Stimulated activated CD8-positive, alpha-beta memory T cell treated with anti-CD3 and anti-CD28 coated beads, Interleukin-4, amount 100 ng/mL, for 4 hours (primary cell): Measurements from ENCODE around the gene ATP13A2.
A peak's percentile ranks its signal among the peaks of the same experiment; 100 is the strongest.

Experiments
- DNase-seq, 2 donors: peaks; one replicate each; pipeline ENCODE4 v3.0.0-alpha.2; 2020; ENCODE audit warnings: low read depth in 2 of 2, low spot score in 1 of 2

ATP13A2 gene, protein sequence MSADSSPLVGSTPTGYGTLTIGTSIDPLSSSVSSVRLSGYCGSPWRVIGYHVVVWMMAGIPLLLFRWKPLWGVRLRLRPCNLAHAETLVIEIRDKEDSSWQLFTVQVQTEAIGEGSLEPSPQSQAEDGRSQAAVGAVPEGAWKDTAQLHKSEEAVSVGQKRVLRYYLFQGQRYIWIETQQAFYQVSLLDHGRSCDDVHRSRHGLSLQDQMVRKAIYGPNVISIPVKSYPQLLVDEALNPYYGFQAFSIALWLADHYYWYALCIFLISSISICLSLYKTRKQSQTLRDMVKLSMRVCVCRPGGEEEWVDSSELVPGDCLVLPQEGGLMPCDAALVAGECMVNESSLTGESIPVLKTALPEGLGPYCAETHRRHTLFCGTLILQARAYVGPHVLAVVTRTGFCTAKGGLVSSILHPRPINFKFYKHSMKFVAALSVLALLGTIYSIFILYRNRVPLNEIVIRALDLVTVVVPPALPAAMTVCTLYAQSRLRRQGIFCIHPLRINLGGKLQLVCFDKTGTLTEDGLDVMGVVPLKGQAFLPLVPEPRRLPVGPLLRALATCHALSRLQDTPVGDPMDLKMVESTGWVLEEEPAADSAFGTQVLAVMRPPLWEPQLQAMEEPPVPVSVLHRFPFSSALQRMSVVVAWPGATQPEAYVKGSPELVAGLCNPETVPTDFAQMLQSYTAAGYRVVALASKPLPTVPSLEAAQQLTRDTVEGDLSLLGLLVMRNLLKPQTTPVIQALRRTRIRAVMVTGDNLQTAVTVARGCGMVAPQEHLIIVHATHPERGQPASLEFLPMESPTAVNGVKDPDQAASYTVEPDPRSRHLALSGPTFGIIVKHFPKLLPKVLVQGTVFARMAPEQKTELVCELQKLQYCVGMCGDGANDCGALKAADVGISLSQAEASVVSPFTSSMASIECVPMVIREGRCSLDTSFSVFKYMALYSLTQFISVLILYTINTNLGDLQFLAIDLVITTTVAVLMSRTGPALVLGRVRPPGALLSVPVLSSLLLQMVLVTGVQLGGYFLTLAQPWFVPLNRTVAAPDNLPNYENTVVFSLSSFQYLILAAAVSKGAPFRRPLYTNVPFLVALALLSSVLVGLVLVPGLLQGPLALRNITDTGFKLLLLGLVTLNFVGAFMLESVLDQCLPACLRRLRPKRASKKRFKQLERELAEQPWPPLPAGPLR

GRCh38 chr1:17011439-17012307 is at the start of gene ATP13A2:
ATP13A2 (minus strand) TSS chr1:17011928; CDS start chr1:17011738, 190 bp downstream.
- DNase-seq: peak; percentile 54 to 69

DNA sequence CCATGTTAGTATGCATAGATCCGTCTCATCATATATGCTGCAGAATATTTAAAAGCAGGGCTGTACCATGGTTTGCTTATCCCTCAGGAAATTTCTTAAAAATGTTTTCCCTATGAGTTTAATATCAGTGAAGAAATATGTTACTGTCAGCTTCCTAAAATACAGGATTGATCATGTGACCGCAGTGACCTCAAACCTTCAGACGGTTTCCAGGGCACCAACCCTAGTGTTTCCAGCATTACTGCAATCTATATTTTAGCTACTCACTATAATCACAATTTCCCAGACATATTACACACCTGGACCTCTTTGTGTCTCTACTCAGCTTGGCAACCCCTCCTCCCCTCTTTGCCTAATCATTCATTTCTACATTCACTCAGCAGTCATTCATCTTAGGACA is 49.8 kb upstream of the ATP13A2 start:
- DNase-seq: no peak

DNA sequence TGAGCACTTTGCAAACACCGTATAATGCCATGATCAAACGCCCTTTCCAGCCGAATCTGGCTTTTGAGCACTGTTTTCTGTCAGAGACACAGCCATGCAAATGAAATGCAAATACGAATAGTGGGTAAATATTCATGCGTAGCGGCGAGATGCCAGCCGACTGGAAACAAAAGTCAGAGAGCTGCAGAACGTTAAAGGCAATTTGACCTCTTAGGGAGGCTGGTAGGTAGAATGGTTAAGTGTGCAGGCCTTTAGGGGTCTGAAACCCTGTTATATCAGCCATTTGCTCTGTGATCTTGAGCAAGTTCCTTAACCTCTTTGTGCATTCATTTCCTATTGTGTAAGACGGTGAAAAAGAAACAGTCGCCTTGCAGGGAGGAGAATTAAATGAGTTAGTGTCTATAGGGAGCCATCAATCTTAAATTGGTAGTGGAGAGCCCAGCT is 48.6 kb upstream of the ATP13A2 start:
- no peak for DNase-seq

DNA sequence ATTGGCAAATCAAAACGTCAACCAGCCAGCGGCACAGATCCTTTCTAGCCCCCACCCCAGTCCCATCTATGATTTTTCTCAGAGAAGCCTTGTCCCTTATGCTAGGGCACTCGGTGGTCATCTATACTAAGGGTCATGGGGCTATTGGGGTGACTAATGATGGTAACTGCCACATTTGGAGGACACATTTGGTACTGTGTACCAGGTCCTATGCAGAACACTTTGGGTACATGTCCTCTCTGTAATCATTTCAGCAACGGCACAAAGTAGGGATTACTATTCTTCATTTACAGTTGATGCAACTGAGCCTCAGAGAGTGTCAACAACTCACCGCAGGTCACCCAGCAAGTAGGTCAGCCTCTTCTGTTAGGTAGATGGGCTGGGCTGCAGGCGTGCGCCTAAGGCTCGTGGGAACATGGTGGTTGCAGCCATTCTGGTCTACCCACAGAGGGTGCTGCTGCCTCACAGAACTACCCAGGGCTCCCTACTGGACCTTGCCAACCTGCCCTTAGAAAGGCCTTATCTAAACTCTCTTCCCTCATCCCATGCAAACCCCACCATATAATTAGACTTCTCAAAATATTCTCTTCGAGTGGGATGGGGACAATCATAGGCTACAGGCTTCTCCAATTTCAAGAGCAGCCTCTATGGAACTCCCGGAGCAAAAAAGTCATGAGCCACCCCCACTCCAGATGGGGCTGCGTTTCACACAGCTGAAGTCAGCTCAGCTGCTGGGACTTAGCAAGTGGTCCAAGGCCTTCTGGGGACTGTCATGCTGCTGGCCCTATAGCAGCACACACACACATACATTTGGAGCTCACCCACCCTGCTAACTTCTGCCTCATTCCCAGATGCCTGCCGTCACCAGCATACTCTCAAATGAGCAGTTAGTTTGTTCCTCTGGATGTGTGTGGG is 47.9 kb upstream of the ATP13A2 start:
- DNase-seq: no peak

DNA sequence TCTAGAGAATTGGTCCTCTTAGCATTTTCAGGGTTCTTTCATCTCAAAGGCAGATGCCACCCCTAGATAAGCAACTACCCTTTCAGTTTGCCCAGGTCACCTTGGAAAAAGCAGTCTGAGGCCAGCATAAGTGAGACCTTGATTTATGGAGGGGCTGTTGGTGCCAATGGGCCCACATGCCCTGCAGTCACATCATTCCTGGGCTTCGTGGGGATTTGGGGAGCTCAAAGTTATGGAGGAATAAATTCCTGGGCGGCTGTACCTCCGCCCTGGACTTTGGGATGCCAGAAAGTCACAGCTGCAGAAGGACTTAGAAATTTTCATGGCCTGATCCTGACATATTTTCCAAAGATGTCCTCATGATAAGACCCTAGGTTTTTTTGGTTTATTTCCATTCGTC is 44.8 kb upstream of the ATP13A2 start:
- no peak for DNase-seq

- DNase-seq: no peak
Measured at GRCh38 chr1:17055801-17056200, 44.1 kb upstream of the ATP13A2 start.

DNA sequence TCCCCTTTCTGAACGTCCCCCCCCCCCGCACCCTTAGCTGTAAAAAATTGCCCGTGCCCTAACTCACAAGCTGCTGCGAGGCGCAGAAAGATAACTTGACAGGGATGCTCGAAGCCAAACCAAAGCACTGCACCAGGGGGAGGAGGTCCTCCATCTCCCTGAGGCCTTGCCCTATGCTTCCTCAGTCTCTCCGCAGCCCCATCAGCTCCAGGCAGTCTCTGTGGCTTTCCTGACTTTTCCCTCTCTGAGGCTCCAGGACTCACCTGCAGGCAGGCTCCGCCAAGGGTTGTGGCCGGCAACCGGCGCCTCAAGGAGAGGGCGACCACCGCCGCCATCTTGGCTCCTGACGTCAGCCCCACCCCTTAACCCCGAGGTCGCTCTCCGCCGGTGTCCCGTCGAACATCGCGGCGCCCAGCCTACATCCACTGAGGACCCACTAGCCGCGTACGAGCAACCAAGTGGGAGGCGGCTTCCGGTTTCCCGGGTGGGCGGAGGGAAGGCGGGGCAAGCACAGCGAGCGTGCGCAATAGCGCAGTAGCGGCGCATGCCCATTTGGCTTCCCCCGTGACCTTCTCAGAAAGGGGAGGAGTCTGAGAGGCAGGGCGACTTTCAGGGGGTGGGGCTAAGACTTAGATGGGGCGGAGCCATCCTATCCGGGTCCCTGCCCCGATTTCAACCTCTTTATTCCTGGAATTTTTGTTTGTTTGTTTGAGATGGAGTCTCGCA is 42.1 kb upstream of the ATP13A2 start, which contains the start of gene SDHB:
SDHB (minus strand) TSS at position 348 of the 726 bp plus-strand sequence; CDS start at position 335, 13 bp downstream.
- DNase-seq: peak; percentile 97 to 99

DNA sequence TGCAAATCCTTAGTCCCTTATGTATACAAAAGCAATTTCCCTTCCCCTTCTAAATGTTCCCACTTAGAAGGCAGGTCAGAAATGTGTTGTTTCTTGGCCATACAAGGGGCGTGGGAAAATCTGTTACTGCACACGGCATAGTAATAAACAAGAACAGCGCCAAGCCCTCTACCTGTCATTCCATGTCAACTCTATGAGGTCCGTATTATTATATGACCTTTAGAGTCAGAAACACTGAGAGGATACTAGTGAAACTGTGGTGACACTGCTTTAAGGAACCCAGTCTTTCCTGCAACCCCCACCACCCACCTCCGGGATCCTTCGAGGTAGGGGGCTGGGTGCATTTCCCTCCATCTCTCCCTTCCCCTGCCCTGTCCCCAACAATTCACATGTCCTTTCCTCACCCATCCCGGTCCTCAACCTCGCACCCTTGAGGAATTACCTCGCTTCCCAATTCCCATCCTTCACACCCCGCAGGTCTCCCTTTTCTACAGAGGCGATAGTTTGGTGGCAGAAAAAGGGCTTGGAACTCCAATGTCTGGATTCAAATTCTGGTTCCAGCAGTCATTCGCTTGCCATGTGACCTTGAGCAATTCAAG is 41.5 kb upstream of the ATP13A2 start:
- DNase-seq: no peak

- no peak for DNase-seq
Measured at GRCh38 chr1:17052641-17053040, 40.9 kb upstream of the ATP13A2 start.

DNA sequence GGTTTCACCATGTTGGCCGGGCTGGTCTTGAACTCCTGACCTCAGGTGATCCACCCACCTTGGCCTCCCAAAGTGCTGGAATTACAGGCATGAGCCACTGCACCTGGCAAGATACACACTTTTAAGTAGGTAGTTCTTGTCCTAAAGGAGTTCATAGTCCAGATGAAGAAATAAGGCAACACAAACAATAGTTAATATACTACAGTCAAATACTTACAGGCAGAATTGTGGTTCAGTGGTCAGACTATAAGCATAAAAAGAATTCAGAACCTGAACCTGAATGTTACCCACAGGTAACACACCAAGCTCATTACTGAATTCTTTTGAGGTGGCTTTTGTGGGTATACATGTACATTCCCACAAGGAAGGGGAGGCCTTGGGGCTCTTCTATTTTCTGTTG is 40.3 kb upstream of the ATP13A2 start:
- DNase-seq: no peak

DNA sequence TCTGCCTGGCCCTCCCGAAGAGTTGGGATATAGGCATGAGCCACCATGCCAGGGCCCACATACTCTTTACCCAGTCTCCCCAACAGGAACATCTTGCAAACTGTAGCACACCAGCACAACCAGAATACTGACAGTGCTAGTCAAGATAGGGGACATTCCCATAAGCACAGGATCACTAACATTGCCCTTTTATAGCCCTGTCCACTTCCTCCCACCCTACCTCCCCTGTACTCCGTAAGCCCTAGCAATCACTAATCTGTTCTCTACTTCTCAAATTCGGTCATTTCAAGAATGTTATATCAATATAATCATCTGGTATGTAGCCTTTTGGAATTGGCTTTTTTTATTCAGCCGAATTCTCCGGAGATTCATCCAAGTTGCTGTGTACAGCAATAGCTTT is 36.2 kb upstream of the ATP13A2 start:
- no peak for DNase-seq

DNA sequence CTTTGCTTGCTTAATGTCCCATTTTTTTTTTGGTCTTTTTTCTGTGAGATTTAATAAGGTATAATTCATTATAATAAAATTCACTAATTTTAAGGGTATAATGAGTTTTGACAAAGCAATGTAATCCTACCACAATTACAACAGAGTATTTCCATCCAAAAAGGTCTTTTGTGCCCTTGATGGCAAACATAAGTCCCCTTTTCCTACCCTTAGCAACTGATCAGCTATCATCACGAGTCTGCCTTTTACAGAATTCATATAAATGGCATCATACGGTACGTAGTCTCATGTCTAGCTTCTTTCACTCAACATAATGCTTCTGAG is 34.6 kb upstream of the ATP13A2 start:
- no peak for DNase-seq

DNA sequence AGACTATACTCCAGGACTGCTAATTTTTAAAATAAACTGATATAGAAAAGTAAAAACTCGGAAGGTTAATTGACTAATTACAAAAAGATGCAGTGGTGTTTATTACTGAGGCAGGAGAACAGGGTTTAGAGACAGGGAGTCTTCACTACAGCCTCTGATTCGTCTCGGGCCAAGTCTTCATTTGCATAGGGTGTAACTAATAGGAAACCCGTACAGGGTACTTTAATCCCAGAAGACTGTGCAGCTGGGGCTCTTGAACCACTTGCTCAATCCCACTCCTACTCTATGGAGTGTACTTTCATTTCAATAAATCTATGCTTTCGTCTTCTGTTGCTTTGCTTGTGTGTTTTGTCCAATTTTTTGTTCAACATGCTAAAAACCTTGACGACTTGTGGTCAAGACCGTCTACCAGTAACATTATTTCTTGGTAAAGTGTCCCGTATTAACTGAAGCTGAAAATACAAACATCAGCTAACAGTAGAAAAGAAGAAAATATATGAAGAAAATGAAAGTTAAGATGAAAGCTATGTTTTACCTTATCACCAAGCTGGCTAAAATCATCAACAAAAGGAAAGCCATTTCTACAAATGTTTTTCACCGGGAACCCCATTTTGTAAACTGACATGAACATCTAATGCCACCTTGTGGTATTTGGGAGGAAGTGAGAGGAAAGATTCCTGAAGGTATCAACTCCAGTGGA is 34.1 kb upstream of the ATP13A2 start:
- DNase-seq: no peak

DNA sequence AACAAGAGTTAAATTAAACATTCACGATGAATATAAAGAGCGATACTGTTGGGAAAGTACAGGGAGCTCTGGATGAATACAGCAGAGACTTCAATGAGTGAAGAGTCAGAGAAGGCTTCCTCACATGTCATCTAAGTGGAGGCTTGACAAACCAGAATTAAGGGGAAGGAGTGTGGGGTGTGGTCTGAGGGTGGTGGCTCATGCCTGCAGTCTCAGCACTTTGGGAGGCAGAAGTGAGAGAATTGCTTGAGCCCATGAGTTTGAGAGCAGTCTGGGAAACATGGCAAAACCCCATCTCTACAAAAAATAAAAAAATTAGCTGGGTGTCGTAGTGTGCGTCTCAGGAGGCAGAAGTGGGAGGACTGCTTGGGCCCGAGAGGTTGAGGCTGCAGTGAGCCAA is 33.4 kb upstream of the ATP13A2 start:
- DNase-seq: no peak

DNA sequence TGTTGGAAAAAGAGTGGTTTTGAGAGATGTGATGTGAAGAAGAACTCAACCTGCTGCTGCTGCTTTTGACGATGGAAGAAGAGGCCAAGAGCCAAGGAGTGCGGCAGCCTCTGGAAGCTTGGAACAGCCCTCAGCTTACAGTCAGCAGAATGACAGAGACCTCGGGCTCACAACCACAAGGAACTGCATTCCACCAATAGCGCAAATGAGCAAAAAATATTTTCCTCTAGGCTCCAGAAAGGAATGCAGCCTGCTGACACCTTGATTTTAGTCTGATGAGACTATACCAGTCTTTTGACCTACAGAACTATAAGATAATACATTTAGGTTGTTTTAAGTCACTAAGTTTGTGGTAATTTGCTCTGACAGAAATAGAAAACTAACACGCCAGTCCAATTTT is 31.9 kb upstream of the ATP13A2 start:
- no peak for DNase-seq

- no peak for DNase-seq
Measured at GRCh38 chr1:17040135-17040534, 28.4 kb upstream of the ATP13A2 start.

GRCh38 chr1:17039522-17039921 is 27.8 kb upstream of the ATP13A2 start:
- DNase-seq: no peak

DNA sequence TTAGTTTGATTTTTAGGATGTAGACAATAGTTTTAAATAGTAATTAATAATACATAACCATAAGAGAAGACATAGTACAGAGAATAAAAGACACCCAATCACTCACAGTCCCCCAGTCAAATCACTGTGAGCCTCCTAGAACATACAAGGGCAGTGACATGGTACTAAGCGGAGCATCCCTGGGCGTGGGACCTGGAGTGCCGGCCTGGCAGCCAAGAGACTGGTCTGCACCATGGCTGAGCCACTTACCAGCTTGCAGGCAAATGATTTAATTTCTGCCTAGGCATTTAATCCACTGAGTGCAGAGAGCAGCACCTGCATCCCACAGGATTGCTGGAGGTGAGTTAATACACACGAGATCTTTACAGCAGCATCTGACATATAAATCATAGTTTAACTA is 21.8 kb upstream of the ATP13A2 start:
- no peak for DNase-seq
